ENCODE data around the gene TTC27.

Gene TTC27

DNA sequence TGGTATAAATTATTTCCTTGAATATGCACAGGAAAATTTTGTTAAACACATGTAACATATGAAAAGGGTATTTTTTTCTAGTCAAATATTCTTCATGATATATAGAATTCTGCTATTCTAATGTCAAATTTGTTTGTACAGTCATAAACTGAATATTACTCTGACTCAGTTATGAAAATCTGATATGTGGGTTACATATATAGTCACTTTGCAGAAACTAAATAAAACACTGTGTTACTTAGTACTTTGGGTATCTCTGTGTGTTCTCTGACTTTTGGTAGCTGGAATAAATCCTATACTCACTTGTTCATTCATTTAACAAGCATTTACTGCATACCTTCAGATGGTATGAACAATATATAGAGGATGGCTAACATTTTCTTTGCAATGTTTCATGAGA is 159.4 kb downstream of the TTC27 start:
- TF ChIP-seq ZNF384 (IDR thresholded peaks at IDR 0.05) (no peak), CTBP1 (IDR thresholded peaks at IDR 0.05; ENCODE audit: borderline replicate concordance) (no peak), BHLHE40 (IDR thresholded peaks at IDR 0.05; ENCODE audit: borderline replicate concordance) (no peak), ARNT (IDR thresholded peaks at IDR 0.05) (no peak), SUZ12 (IDR thresholded peaks at IDR 0.05) (no peak), NFRKB (IDR thresholded peaks at IDR 0.05) (no peak), LEF1 (IDR thresholded peaks at IDR 0.05; ENCODE audit: borderline replicate concordance) (no peak), SP1 (IDR thresholded peaks at IDR 0.05) (no peak), ELF4 (IDR thresholded peaks at IDR 0.05) (no peak)
- ChIA-PET CTCF (no interaction called here), POLR2A (no interaction called here)
- no peak for DNase-seq (ENCODE audit: extremely low spot score)

DNA sequence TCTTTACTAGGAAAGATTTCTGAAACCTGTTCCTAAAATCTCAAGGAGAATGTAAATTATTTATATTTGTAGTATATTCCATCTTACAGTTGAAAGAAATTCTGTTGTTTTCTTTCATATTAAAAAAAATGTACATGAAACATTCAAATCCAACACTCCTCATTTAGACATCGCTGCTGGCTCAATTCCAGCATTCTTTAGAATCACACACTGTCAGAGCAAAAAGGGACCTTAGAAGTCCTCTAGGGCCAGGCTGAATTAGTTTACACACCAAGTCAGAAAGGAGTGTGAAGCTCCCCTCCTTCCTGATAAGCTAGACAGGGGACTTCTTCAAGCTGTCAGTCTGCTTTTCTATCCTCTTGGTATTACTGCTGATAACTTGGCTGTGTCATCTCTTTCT is 160.3 kb downstream of the TTC27 start:
- no peak for DNase-seq (ENCODE audit: extremely low spot score)
- POLR2A ChIA-PET = no interaction called here
- CTCF ChIA-PET = no interaction called here
- TF ChIP-seq BHLHE40 (IDR thresholded peaks at IDR 0.05; ENCODE audit: borderline replicate concordance) (no peak), ELF4 (IDR thresholded peaks at IDR 0.05) (no peak), ZNF384 (IDR thresholded peaks at IDR 0.05) (no peak), TARDBP (IDR thresholded peaks at IDR 0.05) (no peak), SUZ12 (IDR thresholded peaks at IDR 0.05) (no peak), HDGF (IDR thresholded peaks at IDR 0.05; ENCODE audit: borderline replicate concordance) (no peak)

DNA sequence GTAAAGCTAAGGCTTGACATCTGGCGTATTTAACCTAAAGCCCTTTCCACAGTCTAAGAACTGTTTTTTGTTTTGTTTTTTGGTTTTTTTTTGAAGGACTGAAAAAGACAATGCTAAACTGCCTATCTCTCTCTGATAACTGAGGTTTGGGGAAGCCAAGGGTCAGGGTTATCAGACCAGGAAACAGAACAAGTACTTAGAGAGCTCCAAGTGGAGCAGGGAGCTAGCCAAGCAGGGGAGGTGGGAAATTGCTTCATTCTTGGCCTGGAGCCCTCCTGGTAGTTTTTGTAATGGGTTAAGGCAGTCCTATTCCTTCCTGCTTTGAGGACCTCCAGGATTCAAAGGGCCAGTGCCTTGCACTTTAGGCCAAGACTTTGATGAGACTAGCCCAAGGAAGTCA is 164.6 kb downstream of the TTC27 start:
- ChIA-PET CTCF (interaction anchor here (0.8 kb wide), 1 partner anchor 22 kb away, joined by 4 read pairs; no protein-coding TSS in a partner anchor), POLR2A (no interaction called here)
- TF ChIP-seq HDGF (IDR thresholded peaks at IDR 0.05; ENCODE audit: borderline replicate concordance) (no peak), CTBP1 (IDR thresholded peaks at IDR 0.05; ENCODE audit: borderline replicate concordance) (no peak), SUZ12 (IDR thresholded peaks at IDR 0.05) (no peak), ELF4 (IDR thresholded peaks at IDR 0.05) (no peak), ARNT (IDR thresholded peaks at IDR 0.05) (no peak), LEF1 (IDR thresholded peaks at IDR 0.05; ENCODE audit: borderline replicate concordance) (no peak), SP1 (IDR thresholded peaks at IDR 0.05) (no peak), BHLHE40 (IDR thresholded peaks at IDR 0.05; ENCODE audit: borderline replicate concordance) (no peak), TARDBP (IDR thresholded peaks at IDR 0.05) (no peak), FOXK2 (IDR thresholded peaks at IDR 0.05) (no peak)
- DNase-seq (ENCODE audit: extremely low spot score) = no peak

DNA sequence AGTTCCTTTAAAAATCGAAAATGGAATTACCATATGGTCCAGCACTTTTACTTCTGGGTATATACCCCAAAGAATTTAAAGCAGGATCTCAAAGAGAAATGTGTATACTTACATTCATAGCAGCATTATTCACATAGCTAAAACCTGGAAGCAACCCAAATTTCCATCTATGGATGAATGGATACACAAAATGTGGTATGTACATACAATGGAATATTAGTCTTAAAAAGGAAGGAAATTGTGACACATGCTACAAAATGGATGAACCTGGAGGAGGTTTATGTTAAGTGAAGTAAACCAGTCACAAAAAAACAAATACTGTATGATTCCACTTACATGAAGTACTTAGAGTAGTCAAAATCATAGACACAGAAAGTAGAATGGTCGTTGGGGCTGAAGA is 171.0 kb downstream of the TTC27 start:
- CTCF ChIA-PET = no interaction called here
- TF ChIP-seq FOXM1 (IDR thresholded peaks at IDR 0.05; ENCODE audit: borderline replicate concordance) = no peak
- no peak for TF ChIP-seq LEF1 (IDR thresholded peaks at IDR 0.05; ENCODE audit: borderline replicate concordance)
- TF ChIP-seq, protein P1, sequence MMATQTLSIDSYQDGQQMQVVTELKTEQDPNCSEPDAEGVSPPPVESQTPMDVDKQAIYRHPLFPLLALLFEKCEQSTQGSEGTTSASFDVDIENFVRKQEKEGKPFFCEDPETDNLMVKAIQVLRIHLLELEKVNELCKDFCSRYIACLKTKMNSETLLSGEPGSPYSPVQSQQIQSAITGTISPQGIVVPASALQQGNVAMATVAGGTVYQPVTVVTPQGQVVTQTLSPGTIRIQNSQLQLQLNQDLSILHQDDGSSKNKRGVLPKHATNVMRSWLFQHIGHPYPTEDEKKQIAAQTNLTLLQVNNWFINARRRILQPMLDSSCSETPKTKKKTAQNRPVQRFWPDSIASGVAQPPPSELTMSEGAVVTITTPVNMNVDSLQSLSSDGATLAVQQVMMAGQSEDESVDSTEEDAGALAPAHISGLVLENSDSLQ (IDR thresholded peaks at IDR 0.05) = no peak
- no peak for TF ChIP-seq ELF4 (IDR thresholded peaks at IDR 0.05)
- TF ChIP-seq L3MBTL2 (conservative IDR thresholded peaks at IDR 0.05) = no peak
- POLR2A ChIA-PET = no interaction called here
- DNase-seq (ENCODE audit: extremely low spot score) = no peak

DNA sequence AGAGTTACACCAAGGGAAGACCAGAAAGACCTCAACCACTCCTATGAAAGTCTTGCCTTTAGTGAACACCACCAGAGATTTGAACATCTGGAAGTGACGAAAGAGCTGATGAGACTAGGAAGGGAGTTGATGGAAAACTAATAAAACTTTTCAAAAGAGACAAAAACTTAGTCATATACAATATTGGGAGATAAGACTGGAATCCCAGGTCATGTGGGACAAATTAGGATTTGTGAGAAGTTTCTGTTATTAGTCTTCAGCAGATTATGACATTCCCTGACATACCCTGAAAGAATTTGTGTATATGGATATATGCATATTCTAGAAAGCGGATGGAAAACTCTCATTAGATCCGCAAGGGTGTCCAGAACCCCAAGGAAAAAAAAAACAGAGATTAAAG is 173.9 kb downstream of the TTC27 start:
- no peak for DNase-seq (ENCODE audit: extremely low spot score)
- ChIA-PET CTCF (no interaction called here), POLR2A (no interaction called here)
- TF ChIP-seq SP1 (IDR thresholded peaks at IDR 0.05) = no peak
- no peak for TF ChIP-seq LEF1 (IDR thresholded peaks at IDR 0.05; ENCODE audit: borderline replicate concordance)
- TF ChIP-seq FOXA1 (IDR thresholded peaks at IDR 0.05) = no peak
- no peak for TF ChIP-seq ZNF384 (IDR thresholded peaks at IDR 0.05)
- no peak for TF ChIP-seq HDGF (IDR thresholded peaks at IDR 0.05; ENCODE audit: borderline replicate concordance)
- no peak for TF ChIP-seq ELF4 (IDR thresholded peaks at IDR 0.05)
- no peak for TF ChIP-seq BHLHE40 (IDR thresholded peaks at IDR 0.05; ENCODE audit: borderline replicate concordance)
- TF ChIP-seq L3MBTL2 (conservative IDR thresholded peaks at IDR 0.05) = no peak
- TF ChIP-seq CTBP1 (IDR thresholded peaks at IDR 0.05; ENCODE audit: borderline replicate concordance) = no peak
- TF ChIP-seq, protein P1 (IDR thresholded peaks at IDR 0.05) = no peak
- TF ChIP-seq NFRKB (IDR thresholded peaks at IDR 0.05) = no peak
- no peak for TF ChIP-seq ARNT (IDR thresholded peaks at IDR 0.05)

DNA sequence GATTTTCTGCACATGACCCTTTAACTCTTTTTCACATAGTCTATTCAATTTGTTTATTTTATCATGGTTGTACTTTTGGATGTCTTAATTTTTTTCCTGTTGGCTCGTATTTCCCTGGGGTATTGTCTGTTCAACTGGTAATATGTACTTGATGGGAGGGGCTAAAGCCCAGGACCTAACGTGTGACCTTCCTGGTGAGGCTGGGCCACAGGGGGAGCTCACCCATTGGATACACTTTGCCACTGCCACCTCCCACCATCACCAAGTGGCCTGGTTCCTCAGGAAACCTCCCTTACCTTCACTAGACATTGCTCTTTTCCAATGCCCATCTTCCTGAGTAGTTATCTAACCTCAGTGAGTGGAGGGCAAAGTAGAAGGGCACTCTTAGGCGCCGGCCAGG is 175.0 kb downstream of the TTC27 start:
- CTCF ChIA-PET = no interaction called here
- no peak for DNase-seq (ENCODE audit: extremely low spot score)
- TF ChIP-seq SUZ12 (IDR thresholded peaks at IDR 0.05) (no peak), SP1 (IDR thresholded peaks at IDR 0.05) (no peak), NFRKB (IDR thresholded peaks at IDR 0.05) (no peak), LEF1 (IDR thresholded peaks at IDR 0.05; ENCODE audit: borderline replicate concordance) (no peak)
- POLR2A ChIA-PET = no interaction called here

DNA sequence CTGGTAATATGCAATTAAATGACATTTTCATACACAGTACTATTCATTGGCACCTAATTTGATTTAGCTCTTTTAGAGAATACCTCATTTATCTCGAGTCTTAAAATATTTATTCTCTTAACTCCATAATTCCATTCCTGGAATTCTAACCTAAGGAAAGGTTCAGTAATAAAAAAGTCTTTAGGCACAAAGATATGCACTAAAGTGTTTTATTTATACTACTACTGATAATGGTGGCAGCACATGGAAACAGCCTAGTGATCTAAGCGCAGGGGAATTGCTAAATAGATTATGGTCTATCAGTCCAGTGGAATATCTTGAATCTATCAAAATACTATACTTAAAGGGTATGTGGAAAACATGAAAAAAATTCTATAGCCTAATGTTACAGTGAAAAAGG is 176.4 kb downstream of the TTC27 start:
- TF ChIP-seq FOXM1 (IDR thresholded peaks at IDR 0.05; ENCODE audit: borderline replicate concordance) (no peak), BHLHE40 (IDR thresholded peaks at IDR 0.05; ENCODE audit: borderline replicate concordance) (no peak), LEF1 (IDR thresholded peaks at IDR 0.05; ENCODE audit: borderline replicate concordance) (no peak), ARNT (IDR thresholded peaks at IDR 0.05) (no peak), SP1 (IDR thresholded peaks at IDR 0.05) (no peak), CTBP1 (IDR thresholded peaks at IDR 0.05; ENCODE audit: borderline replicate concordance) (no peak), ZNF384 (IDR thresholded peaks at IDR 0.05) (no peak), FOXK2 (IDR thresholded peaks at IDR 0.05) (no peak), NFRKB (IDR thresholded peaks at IDR 0.05) (no peak), FOXA1 (IDR thresholded peaks at IDR 0.05) (no peak), SUZ12 (IDR thresholded peaks at IDR 0.05) (no peak), TARDBP (IDR thresholded peaks at IDR 0.05) (no peak), HDGF (IDR thresholded peaks at IDR 0.05; ENCODE audit: borderline replicate concordance) (no peak), L3MBTL2 (conservative IDR thresholded peaks at IDR 0.05) (no peak), ELF4 (IDR thresholded peaks at IDR 0.05) (no peak)
- TF ChIP-seq, protein P1 (IDR thresholded peaks at IDR 0.05) = no peak
- ChIA-PET CTCF (interaction anchor here (0.6 to 0.7 kb wide), 2 partner anchors 487 to 632 kb away, joined by 3 to 5 read pairs; no protein-coding TSS in a partner anchor), POLR2A (no interaction called here)
- DNase-seq (ENCODE audit: extremely low spot score) = no peak

Measured in HEK293T (cell line).